IgD-negative memory B cell (primary cell): ENCODE results near the gene SLC9A3. TPM values are rescaled to one million over a fixed set of nuclear protein-coding genes. Genes with fewer than 3 reads are reported as not detected.

Source experiments
- H3K27ac Mint-ChIP-seq, 3 donors: one replicate each; pipeline ENCODE4 v1.8.0; 2020 to 2022; ENCODE audit warnings: mild to moderate bottlenecking in 3 of 3, mixed read lengths in 3 of 3, moderate library complexity in 1 of 3
- H3K27me3 Mint-ChIP-seq: one replicate; pipeline ENCODE4 v1.8.0; 2021; ENCODE audit warnings: mixed read lengths
- H3K36me3 Mint-ChIP-seq: one replicate; pipeline ENCODE4 v1.8.0; 2020; ENCODE audit warnings: mild to moderate bottlenecking, mixed read lengths
- H3K4me1 Mint-ChIP-seq, 3 donors: one replicate each; pipeline ENCODE4 v1.8.0; 2020 to 2022; ENCODE audit warnings: mixed read lengths in 3 of 3, mild to moderate bottlenecking in 1 of 3
- H3K4me3 Mint-ChIP-seq, 4 donors: one replicate each; pipeline ENCODE4 v1.8.0; 2020 to 2022; ENCODE audit warnings: mild to moderate bottlenecking in 4 of 4, mixed read lengths in 4 of 4, moderate library complexity in 3 of 4
- H3K9me3 Mint-ChIP-seq, 3 donors: one replicate each; pipeline ENCODE4 v1.8.0; 2020 to 2021; ENCODE audit warnings: mixed read lengths in 3 of 3, mild to moderate bottlenecking in 1 of 3
- polyA plus RNA-seq: library from polyadenylated mRNA; unstranded; fragments of 300-500 nt; fragmentation: Illumina TruSeq; gene quantifications from one replicate; pipeline ENCODE4 v1.2.3, GENCODE V29; 2021

SLC9A3 gene
- polyA plus RNA-seq = 1.2 TPM

GRCh38 chr5:524234-524972, at the start of gene SLC9A3:
Gene SLC9A3 (minus strand): TSS chr5:524449.
- Mint-ChIP-seq H3K9me3 (peaks cover 0 to 2% (median 0%) of the 10 kb centered on the region in 3 donors), H3K27ac (peak within 1 kb of the TSS in 1 of 3 donors; percentile 63), H3K4me3 (peak within 1 kb of the TSS; percentile 20 to 75 (median 41)), H3K4me1 (peaks cover 10 to 12% (median 11%) of the 10 kb centered on the region in 3 donors), H3K36me3 (no peaks in the 10 kb centered on the region), H3K27me3 (peaks cover 60% of the 10 kb centered on the region)

- no peaks in the 10 kb centered on the region for H3K36me3 Mint-ChIP-seq
- H3K27me3 Mint-ChIP-seq = peaks cover 6% of the 10 kb centered on the region
- H3K4me3 Mint-ChIP-seq = no peak overlapping the region
- H3K27ac Mint-ChIP-seq = no peak overlapping the region
- peaks cover 0 to 1% (median 0%) of the 10 kb centered on the region in 3 donors for H3K4me1 Mint-ChIP-seq
- H3K9me3 Mint-ChIP-seq = peaks cover 12 to 30% (median 20%) of the 10 kb centered on the region in 3 donors
These were observed 49.7 kb upstream of the SLC9A3 start for GRCh38 chr5:573976-574375.

- Mint-ChIP-seq H3K4me1 (peaks cover 0 to 1% (median 0%) of the 10 kb centered on the region in 3 donors), H3K27me3 (peaks cover 8% of the 10 kb centered on the region), H3K4me3 (no peak overlapping the region), H3K36me3 (no peaks in the 10 kb centered on the region), H3K27ac (no peak overlapping the region), H3K9me3 (peaks cover 12 to 25% (median 19%) of the 10 kb centered on the region in 3 donors)
These were observed 49.0 kb upstream of the SLC9A3 start for GRCh38 chr5:573206-573605.

GRCh38 chr5:572398-573019, 48.3 kb upstream of the SLC9A3 start:
- Mint-ChIP-seq H3K36me3 (no peaks in the 10 kb centered on the region), H3K27ac (peak overlapping the region in 1 of 3 donors; percentile 12), H3K9me3 (peaks cover 9 to 20% (median 13%) of the 10 kb centered on the region in 3 donors), H3K4me3 (no peak overlapping the region), H3K4me1 (peaks cover 0 to 1% (median under 1%) of the 10 kb centered on the region in 3 donors), H3K27me3 (peaks cover 8% of the 10 kb centered on the region)

GRCh38 chr5:571791-572190, 47.5 kb upstream of the SLC9A3 start:
- Mint-ChIP-seq H3K27ac (no peak overlapping the region), H3K27me3 (peaks cover 13% of the 10 kb centered on the region), H3K9me3 (peaks cover 9 to 17% (median 13%) of the 10 kb centered on the region in 3 donors), H3K4me1 (peaks cover 0 to 5% (median 1%) of the 10 kb centered on the region in 3 donors), H3K36me3 (no peaks in the 10 kb centered on the region), H3K4me3 (no peak overlapping the region)

- no peak overlapping the region for H3K4me3 Mint-ChIP-seq
- peaks cover 0 to 5% (median 1%) of the 10 kb centered on the region in 3 donors for H3K4me1 Mint-ChIP-seq
- H3K27me3 Mint-ChIP-seq = peaks cover 16% of the 10 kb centered on the region
- H3K9me3 Mint-ChIP-seq = peaks cover 5 to 11% (median 9%) of the 10 kb centered on the region in 3 donors
- H3K27ac Mint-ChIP-seq = no peak overlapping the region
- no peaks in the 10 kb centered on the region for H3K36me3 Mint-ChIP-seq
These were observed 46.6 kb upstream of the SLC9A3 start for GRCh38 chr5:570886-571285.

GRCh38 chr5:570446-570845, 46.2 kb upstream of the SLC9A3 start:
- H3K36me3 Mint-ChIP-seq = no peaks in the 10 kb centered on the region
- peaks cover 2 to 10% (median 5%) of the 10 kb centered on the region in 3 donors for H3K9me3 Mint-ChIP-seq
- no peak overlapping the region for H3K27ac Mint-ChIP-seq
- H3K4me1 Mint-ChIP-seq = peaks cover 0 to 5% (median 1%) of the 10 kb centered on the region in 3 donors
- peaks cover 14% of the 10 kb centered on the region for H3K27me3 Mint-ChIP-seq
- no peak overlapping the region for H3K4me3 Mint-ChIP-seq

GRCh38 chr5:569868-570361, 45.7 kb upstream of the SLC9A3 start:
- H3K4me1 Mint-ChIP-seq = peaks cover 0 to 5% (median 1%) of the 10 kb centered on the region in 3 donors
- no peaks in the 10 kb centered on the region for H3K36me3 Mint-ChIP-seq

GRCh38 chr5:569358-569867, 45.2 kb upstream of the SLC9A3 start:
- Mint-ChIP-seq H3K4me3 (no peak overlapping the region), H3K36me3 (no peaks in the 10 kb centered on the region), H3K4me1 (peaks cover 0 to 5% (median 1%) of the 10 kb centered on the region in 3 donors), H3K27ac (no peak overlapping the region), H3K27me3 (peaks cover 14% of the 10 kb centered on the region), H3K9me3 (peaks cover 0 to 7% (median 0%) of the 10 kb centered on the region in 3 donors)

More at GRCh38 chr5:569868-570361, 45.7 kb upstream of the SLC9A3 start:
- Mint-ChIP-seq H3K27me3 (peaks cover 14% of the 10 kb centered on the region), H3K4me3 (no peak overlapping the region), H3K9me3 (peaks cover 0 to 7% (median 2%) of the 10 kb centered on the region in 3 donors), H3K27ac (no peak overlapping the region)

GRCh38 chr5:568809-569208, 44.6 kb upstream of the SLC9A3 start:
- H3K27ac Mint-ChIP-seq = no peak overlapping the region
- peaks cover 0 to 5% (median 1%) of the 10 kb centered on the region in 3 donors for H3K4me1 Mint-ChIP-seq
- H3K9me3 Mint-ChIP-seq = peaks cover 0 to 7% (median 0%) of the 10 kb centered on the region in 3 donors
- peaks cover 14% of the 10 kb centered on the region for H3K27me3 Mint-ChIP-seq
- no peaks in the 10 kb centered on the region for H3K36me3 Mint-ChIP-seq
- H3K4me3 Mint-ChIP-seq = no peak overlapping the region

GRCh38 chr5:568061-568781, 44.0 kb upstream of the SLC9A3 start:
- Mint-ChIP-seq H3K4me1 (peaks cover 0 to 5% (median 1%) of the 10 kb centered on the region in 3 donors), H3K27ac (no peak overlapping the region), H3K27me3 (peaks cover 14% of the 10 kb centered on the region), H3K4me3 (no peak overlapping the region), H3K36me3 (no peaks in the 10 kb centered on the region), H3K9me3 (peaks cover 0 to 7% (median 0%) of the 10 kb centered on the region in 3 donors)

- Mint-ChIP-seq H3K4me1 (peaks cover 0 to 5% (median 1%) of the 10 kb centered on the region in 3 donors), H3K27me3 (peaks cover 14% of the 10 kb centered on the region), H3K4me3 (no peak overlapping the region), H3K9me3 (peaks cover 0 to 7% (median 0%) of the 10 kb centered on the region in 3 donors), H3K27ac (no peak overlapping the region), H3K36me3 (no peaks in the 10 kb centered on the region)
These were observed 43.4 kb upstream of the SLC9A3 start for GRCh38 chr5:567664-568060.

GRCh38 chr5:566636-567309, 42.5 kb upstream of the SLC9A3 start:
- no peak overlapping the region for H3K27ac Mint-ChIP-seq
- peaks cover 0 to 5% (median 0%) of the 10 kb centered on the region in 3 donors for H3K4me1 Mint-ChIP-seq

More at GRCh38 chr5:566636-567309, 42.5 kb upstream of the SLC9A3 start:
- no peak overlapping the region for H3K4me3 Mint-ChIP-seq
- H3K27me3 Mint-ChIP-seq = peaks cover 11% of the 10 kb centered on the region
- H3K9me3 Mint-ChIP-seq = peaks cover 0 to 7% (median 0%) of the 10 kb centered on the region in 3 donors
- H3K36me3 Mint-ChIP-seq = no peaks in the 10 kb centered on the region
